ENCODE results near the gene CNKSR2.
A peak's percentile ranks its signal among the peaks of the same experiment; 100 is the strongest.

CNKSR2 gene
- 5.6 to 6.9 reads per million in 2 donors for total RNA-seq

DNA sequence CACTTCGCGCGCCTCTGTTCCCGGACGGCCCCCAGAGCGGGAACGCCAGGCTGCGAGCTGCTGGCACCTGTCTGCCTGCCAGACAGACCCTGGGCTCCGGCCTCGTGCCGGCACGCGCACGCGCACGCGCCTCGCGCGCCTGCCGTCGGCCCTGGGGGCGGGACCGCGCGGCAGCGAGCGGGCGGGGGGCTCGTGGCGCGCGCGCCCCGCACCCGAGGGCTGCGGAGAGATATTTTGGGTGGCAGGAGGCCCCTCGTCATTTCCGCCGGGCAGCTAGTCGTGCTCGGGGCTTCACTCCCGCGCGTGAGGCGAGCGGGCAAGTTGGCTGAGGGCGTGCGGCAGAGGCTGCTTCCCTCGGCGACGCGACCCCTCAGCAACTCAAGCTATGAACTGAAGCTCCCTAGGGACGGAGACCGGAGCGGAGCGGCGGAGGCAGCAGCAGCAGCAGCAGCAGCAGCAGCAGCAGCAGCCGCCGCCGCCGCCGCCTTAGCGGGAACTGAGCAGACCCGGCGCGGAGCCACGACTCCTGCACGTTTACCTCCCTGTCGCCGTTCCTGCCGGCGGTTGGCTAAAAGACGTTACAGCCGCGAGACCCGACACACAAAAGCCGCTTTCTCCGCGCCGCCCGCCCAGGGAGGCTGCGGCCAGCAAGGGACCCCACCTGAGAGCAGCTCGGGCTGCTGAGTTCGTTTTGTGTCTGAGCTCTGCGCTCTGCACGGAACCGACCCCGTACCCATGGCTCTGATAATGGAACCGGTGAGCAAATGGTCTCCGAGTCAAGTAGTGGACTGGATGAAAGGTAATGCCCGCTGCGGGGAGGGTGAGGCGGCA, at the start of gene CNKSR2:
Gene CNKSR2, plus strand, starts transcription at position 256 of the 831 bp plus-strand sequence. Its CDS starts 480 bp downstream, at position 736.
- peak; percentile 30 for DNase-seq

DNA sequence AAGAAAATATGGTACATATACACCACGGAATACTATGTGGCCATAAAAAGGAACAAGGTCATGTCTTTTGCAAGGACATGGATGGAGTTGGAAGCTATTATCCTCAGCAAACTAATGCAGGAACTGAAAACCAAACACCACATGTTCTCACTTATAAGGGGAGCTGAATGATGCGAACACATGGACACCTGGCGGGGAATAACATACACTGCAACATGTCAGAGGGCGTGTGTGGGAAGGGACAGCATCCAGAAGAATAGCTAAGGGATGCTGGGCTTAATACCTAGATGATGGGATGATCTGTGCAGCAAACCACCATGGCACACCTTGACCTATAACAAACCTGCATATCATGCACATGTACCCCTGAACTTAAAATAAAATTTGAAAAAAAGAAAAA, 19.5 kb upstream of the CNKSR2 start:
- no peak for DNase-seq

DNA sequence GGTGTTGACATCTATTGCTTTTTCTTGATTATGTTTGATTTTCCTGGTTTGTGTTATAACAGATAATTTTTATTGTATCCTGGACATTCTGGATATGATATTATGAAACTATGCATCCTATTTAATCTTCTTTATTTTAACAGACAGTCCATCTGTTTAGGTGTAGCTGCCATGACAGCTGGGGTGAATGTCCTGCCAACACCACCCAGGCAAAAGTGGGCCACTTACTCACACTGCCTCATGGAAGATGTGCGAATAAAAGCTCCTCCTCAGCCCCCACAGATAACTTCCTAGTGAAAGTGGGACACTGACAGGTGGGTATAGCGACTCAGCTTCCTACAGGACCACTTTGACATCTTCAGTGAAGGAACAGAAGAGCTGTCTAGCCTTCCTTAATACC, 18.4 kb upstream of the CNKSR2 start:
- DNase-seq, result no peak

GRCh38 chrX:21369613-21370012, 4.6 kb upstream of the CNKSR2 start:
- no peak for DNase-seq

DNA sequence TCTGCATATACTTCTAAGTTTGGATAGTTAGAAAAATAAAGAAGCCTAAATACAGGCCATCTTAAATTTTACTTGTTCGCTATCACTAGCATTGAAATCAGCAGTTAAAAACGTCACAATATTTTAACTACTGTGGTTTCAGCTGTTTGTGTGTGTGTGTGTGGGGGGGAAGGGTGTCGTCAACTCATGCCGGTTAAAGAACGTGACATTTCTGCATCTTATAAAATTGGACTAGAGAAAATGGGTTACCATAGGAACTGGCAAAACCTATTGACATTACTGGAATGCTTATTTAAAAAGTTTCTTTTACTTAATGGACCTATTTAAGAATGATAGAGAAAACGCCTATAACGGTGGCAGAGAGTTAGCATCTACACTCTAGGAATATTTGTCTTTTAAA, 1.2 kb upstream of the CNKSR2 start:
- DNase-seq, result no peak

DNA sequence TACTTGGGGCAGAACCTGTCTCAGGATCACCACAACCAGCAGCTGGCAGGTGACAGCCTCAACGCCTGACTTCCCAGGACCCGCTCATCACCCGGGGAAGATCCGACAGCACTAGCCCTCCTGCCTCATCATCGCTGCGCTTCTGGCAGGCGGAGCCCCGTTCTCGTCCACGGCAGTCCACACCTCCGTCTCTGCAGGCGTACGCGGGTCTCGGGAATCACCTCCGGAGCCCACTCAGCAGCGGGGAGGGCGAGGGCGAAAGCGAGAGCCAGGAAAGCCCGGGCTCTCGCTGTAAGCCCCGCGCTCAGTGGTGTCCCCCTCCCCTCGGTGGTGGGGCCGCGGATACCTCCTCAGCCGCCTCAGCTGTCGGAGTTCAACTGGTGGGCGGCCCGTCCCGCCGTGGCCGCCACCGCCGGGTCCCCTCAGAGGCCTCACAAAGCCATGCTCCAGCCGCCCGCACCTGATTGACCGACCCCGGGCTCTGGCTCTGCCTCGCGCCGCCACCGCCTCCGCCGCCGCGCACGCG, 518 bp upstream of the CNKSR2 start:
- peak; percentile 5 for DNase-seq

DNA sequence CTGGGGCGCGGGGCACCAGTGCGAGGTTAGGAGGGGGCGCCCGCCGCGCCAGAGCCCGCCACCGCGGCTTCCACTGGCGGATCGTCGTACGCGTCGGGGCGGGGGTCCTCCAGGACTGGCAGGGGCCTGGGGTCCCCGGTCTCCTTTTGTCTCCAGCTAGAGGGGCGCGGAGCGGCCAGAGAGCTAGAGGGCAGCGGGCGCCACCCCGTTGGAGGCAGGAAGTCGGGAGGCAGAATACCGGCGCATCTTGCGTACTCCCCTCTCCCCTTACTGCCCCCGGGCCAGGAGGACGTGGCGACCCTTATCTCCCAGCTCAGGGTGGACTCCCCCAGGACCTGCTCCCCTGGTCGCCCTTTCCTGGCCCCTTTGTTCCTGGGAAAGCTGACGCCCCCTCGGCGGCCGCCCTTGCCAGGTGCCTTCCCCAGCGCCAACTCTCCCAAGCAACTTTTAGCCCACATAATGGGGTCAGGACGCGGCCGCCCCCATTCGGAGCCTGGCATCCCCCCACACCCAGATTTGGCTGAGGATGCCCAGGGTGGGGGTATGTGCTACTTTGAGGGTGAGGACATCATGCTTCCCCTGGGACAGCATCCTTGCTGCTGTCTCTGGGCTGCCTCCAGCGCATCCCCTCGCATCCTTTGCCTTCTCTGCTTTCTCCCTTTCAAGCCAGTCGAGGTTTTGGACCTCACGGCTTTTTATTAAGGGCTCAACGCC, 933 bp downstream of the CNKSR2 start:
- DNase-seq, result no peak

DNA sequence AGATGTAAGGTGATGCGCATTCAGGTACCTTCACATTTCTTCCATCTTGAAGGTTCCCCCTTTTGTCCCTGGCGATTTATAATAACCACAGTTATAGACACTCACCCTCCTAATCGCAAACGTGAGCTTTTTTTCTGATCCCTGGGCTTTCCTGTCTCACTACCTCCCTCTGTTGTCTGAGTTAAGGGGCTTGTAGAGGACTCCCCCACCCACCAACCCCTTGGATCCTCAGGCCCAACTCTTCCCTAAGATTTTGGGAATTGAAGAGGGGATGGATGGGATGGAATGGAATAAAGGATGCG, 1.4 kb downstream of the CNKSR2 start:
- DNase-seq, result no peak

DNA sequence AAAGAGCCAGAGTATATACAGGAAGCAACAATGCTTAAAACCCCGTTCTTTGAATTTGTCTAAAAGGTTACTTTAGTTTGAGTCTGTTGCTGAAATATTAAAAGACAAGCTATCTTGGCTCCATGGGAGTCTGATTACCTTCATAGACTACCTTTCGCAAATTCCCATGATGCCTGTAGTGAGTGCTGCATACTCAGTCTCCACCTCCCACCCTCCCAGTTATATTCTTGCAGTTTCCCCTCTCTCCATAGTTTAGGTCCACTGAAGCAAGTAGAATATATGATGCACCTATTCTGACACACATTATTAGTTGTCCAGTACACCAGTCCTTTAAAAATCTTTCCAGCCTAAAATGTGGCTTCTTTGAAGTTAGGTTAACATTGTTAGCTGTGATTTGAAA, 2.4 kb downstream of the CNKSR2 start:
- no peak for DNase-seq

GRCh38 chrX:21379991-21380390, 5.8 kb downstream of the CNKSR2 start:
- DNase-seq, result no peak

- no peak for DNase-seq
These were observed 8.5 kb downstream of the CNKSR2 start for GRCh38 chrX:21382715-21383114.

- no peak for DNase-seq
These were observed 9.3 kb downstream of the CNKSR2 start for GRCh38 chrX:21383546-21383945.

DNA sequence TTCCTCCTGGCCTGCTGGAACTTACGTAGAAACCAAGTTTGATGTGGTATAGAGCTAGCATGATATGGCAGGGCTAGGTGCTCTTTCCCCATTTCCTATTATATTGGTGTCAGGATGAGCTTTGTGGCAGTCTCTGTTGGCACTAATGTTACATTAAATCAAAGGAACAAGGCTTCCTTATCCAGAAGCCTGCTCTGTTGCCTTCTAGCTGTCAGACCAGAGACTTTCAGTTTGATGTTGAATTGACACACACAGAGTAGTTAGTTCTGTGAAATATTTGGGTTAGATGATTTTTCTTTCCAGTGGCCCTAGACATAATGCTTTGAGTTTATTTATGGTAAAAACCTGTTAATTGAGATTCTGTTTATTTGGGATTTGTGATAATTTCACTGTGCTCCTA, 10.0 kb downstream of the CNKSR2 start:
- DNase-seq, result no peak

GRCh38 chrX:21394792-21395191, 20.6 kb downstream of the CNKSR2 start:
- no peak for DNase-seq

DNA sequence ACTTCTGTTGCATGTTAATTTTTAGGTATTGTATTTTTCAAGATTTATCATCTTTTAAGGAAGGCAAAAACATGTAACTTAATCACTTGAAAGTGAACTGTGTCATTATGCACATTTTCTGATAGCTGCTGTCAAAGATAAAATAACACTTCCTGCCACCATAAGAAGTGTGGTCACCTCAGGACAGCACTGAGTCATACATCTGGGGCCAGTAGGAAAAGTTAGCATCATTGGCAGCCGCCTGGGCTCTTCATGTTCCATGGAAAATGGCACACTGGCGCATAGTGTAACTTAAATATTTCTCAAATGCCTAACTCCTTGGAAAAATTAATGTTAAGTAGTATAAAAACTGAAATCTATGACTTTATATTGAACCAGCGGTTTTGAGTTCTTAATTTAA, 24.2 kb downstream of the CNKSR2 start:
- no peak for DNase-seq

- DNase-seq, result no peak
These were observed 26.3 kb downstream of the CNKSR2 start for GRCh38 chrX:21400408-21401121.

GRCh38 chrX:21408307-21408706, 34.1 kb downstream of the CNKSR2 start:
- no peak for DNase-seq

DNA sequence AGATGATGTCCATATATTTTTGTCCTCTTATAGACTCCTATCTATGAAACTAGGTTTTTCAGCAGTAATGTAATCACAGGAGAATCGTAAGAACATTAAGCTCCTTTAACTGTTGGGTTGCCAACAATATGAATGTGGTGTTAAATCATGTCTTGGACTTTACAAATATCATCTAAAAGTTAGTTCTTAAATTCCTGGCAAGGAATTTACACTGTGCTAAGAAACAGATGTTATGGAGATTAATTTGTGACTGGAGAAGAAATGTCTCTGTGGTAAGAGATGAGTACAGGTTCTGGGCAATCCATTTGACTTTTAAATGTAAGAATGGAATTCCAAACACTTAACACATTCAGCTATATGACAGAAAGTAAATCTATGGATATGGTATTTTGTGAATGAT, 34.6 kb downstream of the CNKSR2 start:
- no peak for DNase-seq

GRCh38 chrX:21412029-21412428, 37.8 kb downstream of the CNKSR2 start:
- DNase-seq, result no peak

DNA sequence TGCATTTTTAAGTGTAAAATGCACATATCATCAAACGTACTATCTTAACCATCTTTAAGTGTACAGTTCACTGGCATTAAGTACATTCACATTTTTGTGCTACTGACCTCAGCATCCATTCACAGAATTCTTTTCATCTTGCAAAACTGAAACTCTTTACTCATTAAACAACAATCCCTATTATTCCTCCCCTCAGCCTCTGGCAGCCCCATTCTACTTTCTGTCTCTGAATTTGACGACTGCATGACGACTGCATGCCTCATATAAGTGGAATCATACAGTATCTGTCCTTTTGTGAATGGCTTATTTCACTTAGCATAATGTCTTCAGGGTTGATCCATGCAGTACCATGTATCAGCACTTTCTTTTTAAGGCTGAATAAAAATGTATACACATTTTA, 38.7 kb downstream of the CNKSR2 start:
- DNase-seq, result no peak

DNA sequence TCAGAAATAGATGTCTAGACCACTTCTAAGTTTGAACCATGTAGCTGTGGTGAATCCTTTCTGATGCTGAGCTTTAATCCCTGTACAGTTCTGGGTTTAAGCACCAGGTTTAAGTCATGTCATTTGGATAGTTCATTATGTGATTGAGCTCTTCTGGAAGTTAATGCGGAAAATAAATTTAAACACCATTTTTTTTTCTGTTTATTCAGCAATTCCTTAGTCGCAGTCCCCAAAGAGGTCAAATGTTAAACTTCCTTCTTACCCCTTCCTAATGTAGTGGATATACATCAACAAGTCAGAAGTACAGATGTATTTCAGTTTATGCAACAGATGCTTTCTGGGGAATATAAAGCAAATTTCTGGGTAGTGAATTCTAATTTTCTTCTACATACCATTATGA, 52.9 kb downstream of the CNKSR2 start:
- DNase-seq, result no peak

DNA sequence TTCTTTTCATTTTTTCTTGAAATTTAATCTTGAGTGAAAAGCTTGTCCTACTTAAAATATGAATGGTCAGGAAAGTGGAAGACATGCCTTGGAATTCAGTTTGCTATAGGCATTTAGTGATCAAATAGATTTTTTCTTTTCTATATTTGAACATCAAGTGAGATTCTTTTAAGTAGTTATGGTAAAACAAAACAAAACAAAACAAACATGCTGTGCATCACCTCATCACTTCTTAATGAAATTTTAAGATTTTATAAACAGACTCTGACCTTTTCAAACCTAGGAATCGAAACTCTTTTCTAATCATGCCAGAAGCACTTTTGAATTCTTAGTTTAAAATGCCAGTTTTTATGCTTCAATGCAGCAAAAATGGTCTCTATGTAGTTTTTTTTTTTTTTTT, 62.8 kb downstream of the CNKSR2 start:
- no peak for DNase-seq

- no peak for DNase-seq
These were observed 64.6 kb downstream of the CNKSR2 start for GRCh38 chrX:21438792-21439191.

DNA sequence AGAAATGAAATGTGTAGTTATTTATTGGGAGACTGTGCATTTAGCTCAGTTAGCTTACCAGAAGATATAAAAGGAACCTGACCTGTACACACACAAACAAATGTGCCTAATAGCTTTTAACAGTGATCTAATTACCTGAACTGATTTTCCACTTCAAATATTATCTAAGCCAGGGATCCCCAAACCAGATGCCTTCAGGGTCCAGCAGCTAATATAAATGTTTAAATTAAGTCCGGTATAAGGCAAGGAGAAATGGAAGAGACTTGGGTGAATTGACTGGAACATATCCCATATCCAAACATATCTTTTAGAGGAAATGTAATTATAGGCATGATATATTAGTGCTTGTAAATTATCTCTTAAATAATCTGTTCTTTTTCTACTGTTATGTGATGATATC, 66.7 kb downstream of the CNKSR2 start:
- DNase-seq, result no peak

All from T-helper 9 cell (primary cell).